Kidney (tissue), 14 donors: Measurements from ENCODE around the gene SLAMF7. TPM values are rescaled to one million over a fixed set of nuclear protein-coding genes. Genes with fewer than 3 reads are reported as not detected.

Experiments used
- DNase-seq, 5 donors: peaks; one replicate each; pipeline ENCODE4 v3.0.0-alpha.2; 2013 to 2020
- FAIRE-seq: peaks from 2 replicates; lab custom pipeline; 2012; peaks lifted over from hg19 to GRCh38; lab: Jason Lieb, UNC
- H3K27ac ChIP-seq, 2 donors: one replicate each; pipeline ENCODE4 v1.7.0; 2013; ENCODE audit warnings: low read depth in 2 of 2, low read length in 2 of 2, inconsistent platforms in 1 of 2
- H3K27me3 ChIP-seq: one replicate; pipeline ENCODE4 v1.7.1; 2013; ENCODE audit warnings: low read length, inconsistent platforms; ENCODE audit not compliant: control insufficient read depth, insufficient read depth
- H3K36me3 ChIP-seq, 3 donors: one replicate each; pipeline versions ENCODE4 v1.7.0 to v1.7.1; 2013; ENCODE audit warnings: low read length in 3 of 3, control low read depth in 1 of 3, inconsistent platforms in 1 of 3; ENCODE audit not compliant: insufficient read depth in 3 of 3, control insufficient read depth in 2 of 3
- H3K4me1 ChIP-seq, 3 donors: one replicate each; pipeline versions ENCODE4 v1.7.0 to v1.7.1; 2013; ENCODE audit warnings: low read length in 3 of 3, inconsistent platforms in 1 of 3, low read depth in 1 of 3; ENCODE audit not compliant: control insufficient read depth in 2 of 3, insufficient read depth in 2 of 3
- H3K4me3 ChIP-seq, 3 donors: one replicate each; pipeline versions ENCODE4 v1.7.0 to v1.8.1; 2013; ENCODE audit warnings: low read length in 3 of 3, control low read depth in 1 of 3, inconsistent platforms in 1 of 3
- H3K9ac ChIP-seq, 3 donors: one replicate each; pipeline versions ENCODE4 v1.7.0 to v1.7.1; 2013; ENCODE audit warnings: low read length in 3 of 3, control low read depth in 1 of 3, inconsistent platforms in 1 of 3
- H3K9me3 ChIP-seq, 3 donors: one replicate each; pipeline versions ENCODE4 v1.7.0 to v1.7.1; 2013; ENCODE audit warnings: low read length in 3 of 3, control low read depth in 1 of 3, inconsistent platforms in 1 of 3; ENCODE audit not compliant: control insufficient read depth in 2 of 3, insufficient read depth in 1 of 3
- intact Hi-C: fragments of 100-400 bp; cut with DNase I; formaldehyde crosslinking; loops from one replicate; pipeline ENCODE4 v1.11.1; 2022
- polyA plus RNA-seq: library from polyadenylated mRNA; stranded (reverse); fragments of 350-450 nt; fragmentation: Illumina TruSeq; extraction: RNeasy Lipid Tissue Mini Kit (QIAGEN cat#74804); gene quantifications from one replicate; pipeline ENCODE4 v1.2.3, GENCODE V29; 2014; ENCODE audit warnings: low read depth, low replicate concordance; ENCODE audit not compliant: insufficient read depth
- total RNA-seq: library from RNA; stranded (reverse); fragmentation: NEBNext Ultra II Directional; extraction: Animal tissue kit (Norgen Biotek cat#: 25700); gene quantifications from one replicate; pipeline ENCODE4 v1.2.1, GENCODE V29; 2021
- TF ChIP-seq, protein P1 (sequence below): IDR thresholded peaks from 3 replicates; pipeline ENCODE4 v1.5.1; 2012; ENCODE audit warnings: mild to moderate bottlenecking, moderate library complexity, borderline replicate concordance; ENCODE audit not compliant: insufficient read depth; ENCODE audit errors: extremely low read depth
- donor health status: control.
- donor health status: control.
- donor health status: control.
- donor health status: control.
- donor health status: control.
- donor health status: DM: yes; HTN: yes; CAD: no.
- donor health status: Normal renal cell carcinoma (clear cell type).

Gene SLAMF7
- total and polyA plus RNA-seq, 2 donors from 2014 or later, result 0.65 to 13.9 TPM

DNA sequence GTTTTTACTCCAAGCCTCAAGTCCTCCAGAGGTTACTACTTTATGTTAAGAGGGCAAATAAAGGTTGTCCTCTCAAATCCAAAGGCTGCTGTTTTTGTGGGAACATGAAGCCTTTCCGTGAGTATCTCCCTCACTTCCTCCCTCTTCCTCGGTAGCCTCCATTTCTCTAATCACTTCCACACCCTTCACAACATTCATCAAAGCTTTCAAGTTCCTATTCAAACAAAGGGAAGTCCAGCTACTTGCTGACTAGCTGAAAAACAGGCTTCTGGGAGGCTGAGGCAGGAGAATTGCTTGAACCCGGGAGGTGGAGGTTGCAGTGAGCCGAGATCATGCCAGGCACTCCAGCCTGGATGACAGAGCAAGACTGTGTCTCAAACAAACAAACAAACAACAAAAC lies 20.8 kb upstream of the SLAMF7 start:
- no peaks in the 10 kb centered on the region for H3K27me3 ChIP-seq
- H3K9ac ChIP-seq, result no peak overlapping the region
- TF ChIP-seq, protein P1, sequence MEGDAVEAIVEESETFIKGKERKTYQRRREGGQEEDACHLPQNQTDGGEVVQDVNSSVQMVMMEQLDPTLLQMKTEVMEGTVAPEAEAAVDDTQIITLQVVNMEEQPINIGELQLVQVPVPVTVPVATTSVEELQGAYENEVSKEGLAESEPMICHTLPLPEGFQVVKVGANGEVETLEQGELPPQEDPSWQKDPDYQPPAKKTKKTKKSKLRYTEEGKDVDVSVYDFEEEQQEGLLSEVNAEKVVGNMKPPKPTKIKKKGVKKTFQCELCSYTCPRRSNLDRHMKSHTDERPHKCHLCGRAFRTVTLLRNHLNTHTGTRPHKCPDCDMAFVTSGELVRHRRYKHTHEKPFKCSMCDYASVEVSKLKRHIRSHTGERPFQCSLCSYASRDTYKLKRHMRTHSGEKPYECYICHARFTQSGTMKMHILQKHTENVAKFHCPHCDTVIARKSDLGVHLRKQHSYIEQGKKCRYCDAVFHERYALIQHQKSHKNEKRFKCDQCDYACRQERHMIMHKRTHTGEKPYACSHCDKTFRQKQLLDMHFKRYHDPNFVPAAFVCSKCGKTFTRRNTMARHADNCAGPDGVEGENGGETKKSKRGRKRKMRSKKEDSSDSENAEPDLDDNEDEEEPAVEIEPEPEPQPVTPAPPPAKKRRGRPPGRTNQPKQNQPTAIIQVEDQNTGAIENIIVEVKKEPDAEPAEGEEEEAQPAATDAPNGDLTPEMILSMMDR, result no peak
- no peaks in the 10 kb centered on the region for H3K9me3 ChIP-seq
- DNase-seq (no peak), FAIRE-seq (no peak)
- no peak overlapping the region for H3K4me3 ChIP-seq
- intact Hi-C loops, result no loop called here
- H3K36me3 ChIP-seq, result no peaks in the 10 kb centered on the region
- no peaks in the 10 kb centered on the region for H3K4me1 ChIP-seq
- no peak overlapping the region for H3K27ac ChIP-seq

DNA sequence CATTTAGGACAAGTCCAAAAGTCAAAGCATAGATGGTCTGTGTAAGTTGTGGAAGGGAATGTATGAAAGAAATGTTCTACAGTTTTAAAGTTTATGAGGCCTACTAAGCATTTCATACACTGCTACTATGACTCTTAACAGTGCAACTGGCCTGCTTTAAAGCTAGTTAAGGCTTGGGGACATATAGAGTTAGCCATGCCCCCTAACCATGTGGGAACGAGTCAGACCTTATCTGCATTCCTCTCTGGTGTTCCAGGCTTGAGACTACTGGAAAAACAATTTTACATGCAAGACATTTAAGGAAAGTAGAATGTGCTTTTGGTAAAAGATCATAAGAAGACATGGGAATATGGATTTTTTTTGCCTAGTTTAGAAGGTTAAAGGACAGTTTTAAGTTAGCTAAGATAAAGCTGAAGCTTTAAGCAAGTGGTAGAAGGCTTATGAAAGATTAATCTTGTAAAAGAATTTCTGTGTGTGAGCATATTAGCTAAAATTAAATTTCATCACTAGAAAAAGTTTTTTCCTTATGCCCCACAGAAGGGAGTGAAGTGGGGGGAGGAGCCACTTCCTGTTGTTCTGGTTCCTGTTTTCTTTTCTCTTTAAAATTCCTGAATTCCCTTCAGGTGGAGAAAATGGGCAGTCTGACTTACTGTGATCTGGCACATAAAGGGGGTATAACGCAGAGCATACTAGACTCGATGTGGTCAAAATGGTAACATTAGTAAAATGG lies 18.5 kb upstream of the SLAMF7 start:
- H3K36me3 ChIP-seq, result no peaks in the 10 kb centered on the region
- no peaks in the 10 kb centered on the region for H3K27me3 ChIP-seq
- no peak overlapping the region for H3K9ac ChIP-seq
- DNase-seq (no peak), FAIRE-seq (no peak)
- no peak overlapping the region for H3K4me3 ChIP-seq
- H3K4me1 ChIP-seq, result no peaks in the 10 kb centered on the region
- TF ChIP-seq, protein P1, result no peak
- H3K9me3 ChIP-seq, result no peaks in the 10 kb centered on the region
- intact Hi-C loops, result no loop called here
- no peak overlapping the region for H3K27ac ChIP-seq

DNA sequence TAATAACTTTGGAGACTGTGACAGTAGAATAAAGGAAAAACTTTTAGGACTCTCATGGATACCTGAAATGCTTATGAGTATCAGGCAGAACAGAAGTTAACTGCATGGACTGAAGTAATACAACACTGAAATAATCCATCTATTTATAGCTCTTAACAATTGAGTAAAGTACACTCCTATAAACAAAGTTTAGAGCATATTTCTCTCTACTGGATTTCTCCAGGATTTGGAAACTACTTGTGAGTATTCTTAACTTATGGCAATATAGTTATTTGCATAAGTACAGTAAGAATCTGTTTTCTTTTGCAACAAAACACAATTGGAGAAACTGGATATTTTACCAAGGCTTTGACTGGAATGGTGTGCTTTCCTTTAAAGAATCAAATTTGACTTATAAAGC lies 17.6 kb upstream of the SLAMF7 start:
- no peaks in the 10 kb centered on the region for H3K9me3 ChIP-seq
- DNase-seq (no peak), FAIRE-seq (no peak)
- H3K4me1 ChIP-seq, result peaks cover 0 to 1% (median 0%) of the 10 kb centered on the region in 3 donors
- H3K4me3 ChIP-seq, result no peak overlapping the region
- H3K27me3 ChIP-seq, result no peaks in the 10 kb centered on the region
- H3K9ac ChIP-seq, result no peak overlapping the region
- intact Hi-C loops, result no loop called here
- TF ChIP-seq, protein P1, result no peak
- no peak overlapping the region for H3K27ac ChIP-seq
- H3K36me3 ChIP-seq, result no peaks in the 10 kb centered on the region
